ENCODE data around the gene HSFX4.

Gene HSFX4

DNA sequence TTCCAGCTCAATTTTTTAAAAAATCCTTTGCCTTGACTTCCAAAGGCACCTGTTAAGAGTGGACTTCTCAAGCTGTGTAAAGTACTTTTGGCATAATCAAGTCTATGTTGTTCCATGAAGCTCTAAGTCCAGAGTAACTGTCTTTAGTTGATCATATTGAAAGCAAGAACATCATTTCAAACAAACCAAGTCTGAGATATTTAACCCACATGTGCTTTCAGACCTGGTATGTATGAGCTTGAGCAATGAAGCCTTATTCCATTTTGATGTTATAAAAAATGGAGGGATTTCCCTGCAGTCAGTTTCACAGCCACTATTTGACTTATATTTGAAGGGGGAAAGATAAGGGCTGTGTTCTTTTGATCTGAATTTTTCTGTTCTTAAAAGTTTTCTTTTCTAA, 32.6 kb downstream of the HSFX4 start:
- Histone ChIP-seq H3K27ac (ENCODE audit: low read depth, low read length) (no peak overlapping the region), H3K79me2 (ENCODE audit: control insufficient read depth, insufficient read depth, low read length) (no peaks in the 10 kb centered on the region), H3K18ac (ENCODE audit: low read length) (no peak overlapping the region), H3K23ac (ENCODE audit: low read length) (no peak overlapping the region), H3K36me3 (ENCODE audit: control insufficient read depth, insufficient read depth, low read length) (no peaks in the 10 kb centered on the region), H2AK5ac (ENCODE audit: low read length) (no peak overlapping the region), H2BK120ac (ENCODE audit: low read depth, low read length) (no peak overlapping the region), H3K27me3 (ENCODE audit: insufficient read depth, low read length, poor library complexity) (no peaks in the 10 kb centered on the region), H3K56ac (ENCODE audit: low read length) (no peak overlapping the region), H2BK5ac (ENCODE audit: low read length) (no peak overlapping the region), H4K8ac (ENCODE audit: low read depth, low read length) (no peak overlapping the region), H3K79me1 (ENCODE audit: low read length) (no peaks in the 10 kb centered on the region), H3K4me3 (ENCODE audit: low read length) (no peak overlapping the region), H3K4me2 (ENCODE audit: low read length) (no peak overlapping the region), H4K5ac (ENCODE audit: low read length) (no peak overlapping the region), H3K4me1 (ENCODE audit: control insufficient read depth, low read depth, low read length) (no peaks in the 10 kb centered on the region), H2BK15ac (replicated peaks; ENCODE audit: low read depth) (no peak overlapping the region), H3K9ac (ENCODE audit: low read length) (no peak overlapping the region), H3K4ac (ENCODE audit: low read depth, low read length) (no peak overlapping the region)
- DNase-seq: no peak

DNA sequence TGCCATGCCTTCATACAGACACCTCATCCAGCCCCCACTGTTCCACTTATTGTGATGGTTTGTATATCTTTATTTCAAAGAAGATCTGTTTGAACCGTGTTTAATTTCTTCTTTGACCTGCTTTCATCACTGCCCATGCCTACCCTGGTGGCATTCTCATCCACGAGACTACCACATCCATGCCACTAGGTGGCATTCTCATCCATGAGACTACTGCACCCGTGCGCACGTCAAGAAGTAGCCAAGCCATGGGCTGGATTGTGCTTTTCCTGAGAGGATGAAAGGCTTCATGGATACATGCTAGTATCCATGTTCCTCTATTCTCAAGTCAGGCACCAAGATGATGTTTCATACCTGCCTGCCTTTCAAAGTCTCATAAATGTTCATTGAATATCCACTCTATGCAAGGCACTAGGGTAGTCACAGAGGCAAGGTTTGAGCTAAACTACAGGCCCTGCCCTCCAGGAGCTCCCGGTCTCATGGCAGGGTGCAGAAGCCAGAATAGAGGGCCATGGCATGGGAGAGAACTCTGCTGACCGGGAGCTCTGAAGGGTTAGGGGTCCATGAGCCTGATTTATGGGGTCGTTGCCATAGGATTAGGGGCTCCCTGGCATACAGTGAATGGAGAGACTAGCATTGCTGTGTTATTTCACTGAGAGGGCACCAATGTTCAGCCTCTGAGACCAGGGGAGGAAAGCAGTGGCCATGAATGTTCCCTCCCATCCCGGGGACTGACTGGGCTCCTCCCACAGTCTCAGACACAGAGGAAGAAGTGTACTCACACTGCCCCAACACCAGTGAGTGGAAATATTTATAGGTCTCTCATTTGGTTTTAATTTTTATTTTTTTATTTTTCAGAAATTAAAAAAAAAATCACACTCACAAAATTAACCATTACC, 33.7 kb downstream of the HSFX4 start:
- Histone ChIP-seq H3K9ac (ENCODE audit: low read length) (no peak overlapping the region), H3K23ac (ENCODE audit: low read length) (no peak overlapping the region), H2BK120ac (ENCODE audit: low read depth, low read length) (no peak overlapping the region), H3K79me2 (ENCODE audit: control insufficient read depth, insufficient read depth, low read length) (no peaks in the 10 kb centered on the region), H3K27me3 (ENCODE audit: insufficient read depth, low read length, poor library complexity) (no peaks in the 10 kb centered on the region), H3K4ac (ENCODE audit: low read depth, low read length) (no peak overlapping the region), H4K5ac (ENCODE audit: low read length) (no peak overlapping the region), H3K18ac (ENCODE audit: low read length) (no peak overlapping the region), H3K4me1 (ENCODE audit: control insufficient read depth, low read depth, low read length) (no peaks in the 10 kb centered on the region), H3K27ac (ENCODE audit: low read depth, low read length) (no peak overlapping the region), H3K79me1 (ENCODE audit: low read length) (no peaks in the 10 kb centered on the region), H2BK5ac (ENCODE audit: low read length) (no peak overlapping the region), H3K4me2 (ENCODE audit: low read length) (no peak overlapping the region), H3K36me3 (ENCODE audit: control insufficient read depth, insufficient read depth, low read length) (no peaks in the 10 kb centered on the region), H2BK15ac (replicated peaks; ENCODE audit: low read depth) (no peak overlapping the region), H4K8ac (ENCODE audit: low read depth, low read length) (no peak overlapping the region), H3K56ac (ENCODE audit: low read length) (no peak overlapping the region), H3K4me3 (ENCODE audit: low read length) (no peak overlapping the region), H2AK5ac (ENCODE audit: low read length) (no peak overlapping the region)
- peak; percentile 65 for DNase-seq
- no CpG with 5 or more reads among the region's 9 CpGs for WGBS (ENCODE audit: extremely low coverage, insufficient coverage, low lambda C conversion rate)

DNA sequence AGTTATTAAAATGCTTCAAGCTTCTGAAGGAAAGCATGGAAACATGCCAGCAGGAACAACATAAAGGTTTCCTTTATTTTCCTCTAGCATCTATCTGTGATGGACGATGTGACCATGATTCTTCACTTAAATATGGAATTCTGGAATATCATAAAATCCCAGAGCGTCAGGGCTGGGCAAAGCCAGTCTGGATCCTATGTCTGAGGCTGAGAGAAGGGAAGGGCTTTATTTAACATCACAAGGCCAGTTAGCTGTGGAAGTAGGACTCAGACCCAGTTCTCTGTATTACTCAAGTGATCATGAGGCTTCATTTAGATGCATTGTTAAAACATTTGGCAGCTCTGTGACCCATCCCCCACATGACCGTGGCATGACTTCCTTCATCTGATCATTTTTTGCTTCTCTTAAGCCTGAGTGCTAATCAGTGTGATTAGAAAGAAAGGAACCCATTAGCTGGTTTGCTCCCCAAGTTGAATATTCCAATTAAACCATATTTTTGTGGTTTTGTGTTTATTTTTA, 49.8 kb downstream of the HSFX4 start:
- Histone ChIP-seq H3K79me2 (ENCODE audit: control insufficient read depth, insufficient read depth, low read length) (no peaks in the 10 kb centered on the region), H4K5ac (ENCODE audit: low read length) (no peak overlapping the region), H3K9ac (ENCODE audit: low read length) (no peak overlapping the region), H3K79me1 (ENCODE audit: low read length) (no peaks in the 10 kb centered on the region), H3K27ac (ENCODE audit: low read depth, low read length) (no peak overlapping the region), H3K4me3 (ENCODE audit: low read length) (no peak overlapping the region), H3K18ac (ENCODE audit: low read length) (no peak overlapping the region), H3K36me3 (ENCODE audit: control insufficient read depth, insufficient read depth, low read length) (no peaks in the 10 kb centered on the region), H2BK5ac (ENCODE audit: low read length) (no peak overlapping the region), H3K4ac (ENCODE audit: low read depth, low read length) (no peak overlapping the region), H3K56ac (ENCODE audit: low read length) (no peak overlapping the region), H3K4me2 (ENCODE audit: low read length) (no peak overlapping the region), H3K4me1 (ENCODE audit: control insufficient read depth, low read depth, low read length) (peaks cover 3% of the 10 kb centered on the region), H4K8ac (ENCODE audit: low read depth, low read length) (no peak overlapping the region), H2AK5ac (ENCODE audit: low read length) (no peak overlapping the region), H2BK120ac (ENCODE audit: low read depth, low read length) (no peak overlapping the region), H3K23ac (ENCODE audit: low read length) (no peak overlapping the region), H3K27me3 (ENCODE audit: insufficient read depth, low read length, poor library complexity) (no peaks in the 10 kb centered on the region), H2BK15ac (replicated peaks; ENCODE audit: low read depth) (no peak overlapping the region)
- DNase-seq: no peak
- WGBS (ENCODE audit: extremely low coverage, insufficient coverage, low lambda C conversion rate): no CpG with 5 or more reads among the region's 3 CpGs

Measured in mesendoderm (in vitro differentiated cells).